ENCODE results near the gene HMCN2.

Gene HMCN2

DNA sequence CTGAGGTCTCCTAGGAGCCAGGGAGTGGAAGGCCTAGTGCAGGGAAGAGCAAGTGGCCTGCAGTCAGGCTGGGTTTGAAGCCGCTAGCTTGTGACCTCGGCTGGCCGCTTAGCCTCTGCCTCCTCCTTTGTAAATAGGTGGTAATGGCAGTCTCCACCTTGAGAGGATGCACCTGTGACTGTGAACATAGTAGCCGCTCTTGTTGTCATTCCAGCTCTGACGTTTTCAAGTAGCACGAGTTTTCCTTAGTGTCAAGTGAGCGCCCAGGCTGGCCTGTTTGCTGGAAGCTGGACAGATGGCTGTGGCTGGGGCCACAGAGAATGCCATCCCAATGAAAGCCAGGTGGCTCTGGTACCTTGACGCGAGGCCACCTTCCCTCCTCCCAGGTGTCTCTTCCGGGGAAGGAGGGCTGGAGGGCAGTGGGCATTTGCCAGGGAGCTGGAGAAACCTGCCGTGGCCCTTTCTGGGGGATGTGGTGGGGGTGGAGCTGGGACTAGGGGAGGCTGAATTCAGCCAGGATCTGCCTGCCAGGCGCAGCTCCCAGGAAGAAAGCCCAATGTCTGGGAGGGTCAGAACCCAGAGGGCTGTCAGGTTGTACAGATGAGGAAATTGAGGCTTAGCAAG, 181.7 kb downstream of the HMCN2 start:
- TF ChIP-seq, protein P1, sequence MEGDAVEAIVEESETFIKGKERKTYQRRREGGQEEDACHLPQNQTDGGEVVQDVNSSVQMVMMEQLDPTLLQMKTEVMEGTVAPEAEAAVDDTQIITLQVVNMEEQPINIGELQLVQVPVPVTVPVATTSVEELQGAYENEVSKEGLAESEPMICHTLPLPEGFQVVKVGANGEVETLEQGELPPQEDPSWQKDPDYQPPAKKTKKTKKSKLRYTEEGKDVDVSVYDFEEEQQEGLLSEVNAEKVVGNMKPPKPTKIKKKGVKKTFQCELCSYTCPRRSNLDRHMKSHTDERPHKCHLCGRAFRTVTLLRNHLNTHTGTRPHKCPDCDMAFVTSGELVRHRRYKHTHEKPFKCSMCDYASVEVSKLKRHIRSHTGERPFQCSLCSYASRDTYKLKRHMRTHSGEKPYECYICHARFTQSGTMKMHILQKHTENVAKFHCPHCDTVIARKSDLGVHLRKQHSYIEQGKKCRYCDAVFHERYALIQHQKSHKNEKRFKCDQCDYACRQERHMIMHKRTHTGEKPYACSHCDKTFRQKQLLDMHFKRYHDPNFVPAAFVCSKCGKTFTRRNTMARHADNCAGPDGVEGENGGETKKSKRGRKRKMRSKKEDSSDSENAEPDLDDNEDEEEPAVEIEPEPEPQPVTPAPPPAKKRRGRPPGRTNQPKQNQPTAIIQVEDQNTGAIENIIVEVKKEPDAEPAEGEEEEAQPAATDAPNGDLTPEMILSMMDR (IDR thresholded peaks at IDR 0.05; ENCODE audit: low read depth, low read length, missing control alignments), result no peak
- no peak for DNase-seq (ENCODE audit: extremely low read depth, low read depth)
- peak overlapping the region; percentile 85 for H3K4me3 ChIP-seq (replicated peaks; ENCODE audit: low read depth, low read length)

DNA sequence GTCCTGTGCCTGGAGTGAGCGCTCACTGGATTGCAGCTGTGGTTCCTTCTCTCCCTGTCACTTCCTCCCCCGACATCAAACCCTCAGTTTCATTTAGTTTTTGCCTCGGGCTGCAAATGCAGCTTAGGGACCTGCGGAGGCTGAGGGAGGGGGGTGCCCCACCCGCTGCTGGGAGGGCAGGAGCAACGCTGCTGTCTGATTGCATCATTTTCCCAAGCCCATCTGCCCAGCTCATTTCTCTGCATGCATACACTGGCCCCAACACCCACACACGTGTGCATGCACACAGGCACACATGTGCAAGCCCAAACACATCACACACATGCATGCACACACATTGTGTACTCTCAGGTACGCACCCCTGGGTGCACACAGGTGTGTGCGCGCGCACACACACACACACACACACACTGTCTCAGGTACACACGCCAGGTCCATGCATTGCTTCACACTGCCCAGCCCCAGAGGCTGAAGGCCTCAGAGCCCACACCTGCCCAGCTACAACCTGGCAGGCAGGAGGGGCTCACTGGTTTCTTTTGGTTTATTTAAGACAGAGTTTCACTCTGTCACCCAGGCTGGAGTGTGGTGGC, 182.6 kb downstream of the HMCN2 start:
- DNase-seq (ENCODE audit: extremely low read depth, low read depth), result no peak
- TF ChIP-seq, protein P1 (IDR thresholded peaks at IDR 0.05; ENCODE audit: low read depth, low read length, missing control alignments), result no peak

DNA sequence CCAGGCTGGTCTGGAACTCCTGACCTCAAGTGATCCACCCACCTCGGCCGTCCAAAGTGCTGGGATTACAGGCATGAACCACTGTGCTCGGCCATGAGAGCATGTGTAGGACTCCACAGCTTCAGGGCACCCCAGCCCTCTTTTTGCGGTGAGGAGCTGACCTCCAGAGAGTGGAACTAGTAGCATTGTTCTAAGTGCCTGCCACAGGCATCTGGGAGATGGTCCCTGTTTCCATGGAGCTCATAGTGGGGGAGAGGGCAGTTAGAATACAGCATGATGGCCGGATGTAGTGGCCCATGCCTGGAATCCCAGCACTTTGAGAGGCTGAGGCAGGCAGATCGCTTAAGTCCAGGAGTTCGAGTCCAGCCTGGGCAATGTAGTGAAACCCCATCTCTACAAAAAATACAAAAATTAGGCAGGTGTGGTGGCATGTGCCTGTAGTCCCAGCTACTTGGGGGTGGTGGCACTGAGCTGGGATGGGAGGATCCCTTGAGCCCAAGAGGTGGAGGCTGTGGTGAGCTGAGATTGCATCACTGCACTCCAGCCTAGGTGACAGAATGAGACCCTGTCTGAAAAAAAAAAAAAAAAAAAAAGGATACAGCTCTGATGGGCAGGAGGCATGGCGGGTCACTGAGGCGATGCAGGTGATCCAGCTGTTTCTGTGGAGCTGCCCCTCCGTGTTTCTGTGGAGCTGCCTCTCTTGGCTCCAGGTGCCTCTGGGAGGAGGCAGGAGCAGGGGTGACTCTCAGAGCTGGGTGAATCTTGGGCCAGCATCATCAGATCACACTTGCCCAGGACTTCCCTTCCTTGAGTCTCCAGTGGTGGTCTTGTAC, 183.4 kb downstream of the HMCN2 start:
- no peak overlapping the region for H3K4me3 ChIP-seq (replicated peaks; ENCODE audit: low read depth, low read length)
- no peak for DNase-seq (ENCODE audit: extremely low read depth, low read depth)
- TF ChIP-seq, protein P1 (IDR thresholded peaks at IDR 0.05; ENCODE audit: low read depth, low read length, missing control alignments), result no peak

More for the DNA sequence above, 182.6 kb downstream of the HMCN2 start:
- peak overlapping the region; percentile 85; the same call in 1 of the 2 replicates for H3K4me3 ChIP-seq (replicated peaks; ENCODE audit: low read depth, low read length)

DNA sequence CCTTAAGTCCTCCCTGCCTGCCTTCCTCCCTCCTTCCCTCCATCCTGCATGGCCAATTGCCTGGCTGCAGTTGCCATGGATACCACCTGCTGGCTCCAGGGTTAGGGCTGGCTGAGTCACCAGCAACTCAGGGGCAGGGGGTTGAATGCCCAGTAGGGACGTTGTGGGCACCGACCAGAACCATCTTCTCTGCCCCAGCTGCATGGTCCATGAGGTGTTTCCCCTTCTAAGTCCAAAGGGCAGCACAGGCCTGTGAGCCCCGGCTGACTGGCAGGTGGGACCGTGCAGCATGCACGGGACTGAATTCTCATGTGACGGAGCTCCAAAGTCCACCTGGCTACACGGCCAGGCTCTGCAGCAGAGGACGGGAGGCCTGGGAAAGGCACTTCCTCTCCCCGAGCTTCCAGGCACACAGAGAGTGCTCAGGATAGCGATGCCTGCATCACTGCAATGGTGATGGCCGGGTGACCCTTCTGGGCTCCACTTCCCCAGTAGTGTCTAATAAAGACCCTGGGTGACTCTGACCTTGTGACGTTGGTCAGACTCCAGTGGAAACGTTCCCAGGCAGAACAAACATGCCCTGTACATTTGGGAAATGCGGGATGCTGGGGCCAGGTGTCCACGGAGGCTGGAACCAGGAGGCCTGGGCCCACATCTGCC, 184.9 kb downstream of the HMCN2 start:
- H3K4me3 ChIP-seq (replicated peaks; ENCODE audit: low read depth, low read length), result no peak overlapping the region
- TF ChIP-seq, protein P1 (IDR thresholded peaks at IDR 0.05; ENCODE audit: low read depth, low read length, missing control alignments), result no peak
- DNase-seq (ENCODE audit: extremely low read depth, low read depth), result no peak

DNA sequence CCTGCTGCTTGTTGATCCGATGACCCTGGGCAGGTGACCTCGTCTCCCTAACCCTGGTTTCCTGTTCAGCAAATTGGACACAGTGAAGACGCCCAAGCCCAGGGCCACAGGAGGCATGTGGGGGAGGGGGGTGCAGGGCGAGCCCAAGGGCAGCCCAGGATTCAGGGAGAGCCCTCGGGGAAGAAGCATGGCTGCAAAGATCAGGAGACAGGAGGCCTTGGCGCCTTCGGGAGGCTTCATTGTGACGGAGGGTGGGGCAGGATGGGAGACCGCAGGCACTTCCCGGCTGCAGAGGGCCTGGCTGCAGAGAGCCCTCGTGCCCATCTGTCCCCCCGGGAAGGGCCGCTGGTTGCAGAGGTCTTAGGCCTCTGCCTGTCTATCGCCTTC, 185.4 kb downstream of the HMCN2 start:
- TF ChIP-seq, protein P1 (IDR thresholded peaks at IDR 0.05; ENCODE audit: low read depth, low read length, missing control alignments), result no peak
- H3K4me3 ChIP-seq (replicated peaks; ENCODE audit: low read depth, low read length), result no peak overlapping the region
- no peak for DNase-seq (ENCODE audit: extremely low read depth, low read depth)

DNA sequence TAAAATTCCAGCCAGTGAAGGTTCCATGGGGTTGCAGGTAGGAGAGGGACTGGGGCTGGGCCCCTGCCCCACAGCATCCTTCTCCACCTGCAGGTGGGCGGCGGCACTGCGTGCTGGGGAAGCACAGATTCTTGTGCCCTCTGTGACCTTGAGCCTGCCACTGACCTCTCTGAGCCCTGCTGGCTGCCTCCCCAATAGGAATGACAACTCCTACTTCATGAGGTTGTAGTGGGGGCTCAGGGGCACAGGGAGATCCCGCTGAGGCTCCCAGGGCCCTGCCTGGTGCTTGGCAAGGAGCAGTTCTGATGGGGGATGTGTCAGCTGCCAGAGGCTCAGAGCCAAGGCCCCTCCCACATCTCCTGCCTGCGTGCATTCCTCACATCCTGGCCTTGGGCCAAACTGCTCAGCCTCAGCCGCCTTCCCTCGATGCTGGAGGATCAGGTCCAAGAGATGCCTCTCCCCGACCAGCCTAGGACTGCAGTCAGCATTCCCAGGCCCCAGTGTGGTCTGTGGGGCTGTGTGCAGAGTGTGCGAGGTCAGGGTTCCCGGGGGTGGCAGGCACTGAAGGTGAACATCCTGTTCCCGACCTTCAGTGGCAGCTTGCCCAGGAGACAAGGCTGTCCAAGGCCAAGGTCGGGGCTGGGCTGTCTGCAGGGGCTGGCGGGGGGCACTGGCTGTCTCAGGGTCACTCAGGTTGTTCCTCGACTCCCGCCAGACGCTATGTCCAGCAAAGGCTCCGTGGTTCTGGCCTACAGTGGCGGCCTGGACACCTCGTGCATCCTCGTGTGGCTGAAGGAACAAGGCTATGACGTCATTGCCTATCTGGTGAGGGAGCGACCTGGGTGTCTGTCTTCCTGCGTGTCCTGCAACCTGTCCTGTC, 186.2 kb downstream of the HMCN2 start:
- H3K4me3 ChIP-seq (replicated peaks; ENCODE audit: low read depth, low read length), result no peak overlapping the region
- TF ChIP-seq, protein P1 (IDR thresholded peaks at IDR 0.05; ENCODE audit: low read depth, low read length, missing control alignments), result peak; percentile 67
- peak; percentile 85 for DNase-seq (ENCODE audit: extremely low read depth, low read depth)

Measured in HFF-Myc (cell line).